Colonic mucosa (tissue), 4 donors: ENCODE measurements around the gene NDST1. TPM values are rescaled to one million over a fixed set of nuclear protein-coding genes. Genes with fewer than 3 reads are reported as not detected.

ENCODE experiments used
- DNase-seq: peaks from one replicate; pipeline ENCODE4 v3.0.0-alpha.2; 2020
- H3K27ac ChIP-seq: fragments of 200-600 bp; one replicate; pipeline ENCODE4 v1.8.0; 2021
- H3K27me3 ChIP-seq: fragments of 200-600 bp; one replicate; pipeline ENCODE4 v1.8.0; 2021
- H3K36me3 ChIP-seq: fragments of 200-600 bp; one replicate; pipeline ENCODE4 v1.8.0; 2021
- H3K4me1 ChIP-seq: fragments of 200-600 bp; one replicate; pipeline ENCODE4 v1.8.0; 2021; ENCODE audit warnings: mild to moderate bottlenecking
- H3K4me3 ChIP-seq: fragments of 200-600 bp; one replicate; pipeline ENCODE4 v1.8.0; 2021
- H3K9ac ChIP-seq, 2 donors: one replicate each; pipeline ENCODE4 v1.7.0; 2013; ENCODE audit warnings: control low read depth in 2 of 2, low read depth in 2 of 2, low read length in 2 of 2
- H3K9me3 ChIP-seq: fragments of 200-600 bp; one replicate; pipeline ENCODE4 v1.8.0; 2021
- CTCF ChIP-seq: fragments of 200-600 bp; IDR thresholded peaks from one replicate; pipeline ENCODE4 v1.8.0; 2022; ENCODE audit warnings: antibody characterized with exemption, mild to moderate bottlenecking
- intact Hi-C: fragments of 100-400 bp; cut with DNase I; formaldehyde crosslinking; loops from one replicate; pipeline ENCODE4 v1.14.1; 2022
- total RNA-seq, 2 donors: library from RNA; stranded (reverse); fragmentation: NEBNext Ultra II Directional in 1 of 2; extraction: Animal tissue kit (Norgen Biotek cat#: 25700) in 1 of 2; gene quantifications; one replicate each; pipeline ENCODE4 v1.2.1, GENCODE V29; 2021
- donor health status: healthy.
- donor health status: DM: no; HTN: no; CAD: no.
- donor health status: DM: no; HTN: no; CAD: no.

Gene NDST1
- total RNA-seq, 2 donors from 2014 or later: 37.4 to 51.3 TPM

- intact Hi-C loops: loop anchor here (5.0 kb wide), 1 partner anchor 66 kb away; no protein-coding TSS in a partner anchor
- H3K9me3 ChIP-seq: no peaks in the 10 kb centered on the region
- TF ChIP-seq CTCF: no peak
- no peaks in the 10 kb centered on the region for H3K4me1 ChIP-seq
- DNase-seq: no peak
- H3K9ac ChIP-seq: no peak overlapping the region
- no peaks in the 10 kb centered on the region for H3K27me3 ChIP-seq
- no peak overlapping the region for H3K4me3 ChIP-seq
- no peak overlapping the region for H3K27ac ChIP-seq
- no peaks in the 10 kb centered on the region for H3K36me3 ChIP-seq
Observed at GRCh38 chr5:150481708-150481965, 26.3 kb upstream of the NDST1 start.

GRCh38 chr5:150481972-150482406 is 25.9 kb upstream of the NDST1 start:
- Histone ChIP-seq H3K9me3 (no peaks in the 10 kb centered on the region), H3K27me3 (no peaks in the 10 kb centered on the region), H3K4me1 (no peaks in the 10 kb centered on the region), H3K36me3 (no peaks in the 10 kb centered on the region), H3K4me3 (no peak overlapping the region), H3K27ac (no peak overlapping the region), H3K9ac (no peak overlapping the region)
- DNase-seq: no peak
- TF ChIP-seq CTCF: no peak
- intact Hi-C loops: loop anchor here (5.0 kb wide), 1 partner anchor 65 kb away; no protein-coding TSS in a partner anchor

- no peaks in the 10 kb centered on the region for H3K36me3 ChIP-seq
- H3K9me3 ChIP-seq: no peaks in the 10 kb centered on the region
- intact Hi-C loops: loop anchor here (5.0 kb wide), 2 partner anchors 37 to 62 kb away; no protein-coding TSS in a partner anchor
- peak overlapping the region; percentile 89 for H3K27ac ChIP-seq
- H3K9ac ChIP-seq: peak overlapping the region; percentile 84 to 100
- TF ChIP-seq CTCF: no peak
- peak overlapping the region; percentile 93 for H3K4me3 ChIP-seq
- no peak for DNase-seq
- H3K4me1 ChIP-seq: peaks cover 15% of the 10 kb centered on the region
- H3K27me3 ChIP-seq: no peaks in the 10 kb centered on the region
Observed at GRCh38 chr5:150484964-150485692, 22.8 kb upstream of the NDST1 start.

- TF ChIP-seq CTCF: no peak
- no peaks in the 10 kb centered on the region for H3K9me3 ChIP-seq
- H3K4me1 ChIP-seq: peaks cover 16% of the 10 kb centered on the region
- peak overlapping the region; percentile 89 for H3K27ac ChIP-seq
- DNase-seq: peak; percentile 68
- H3K27me3 ChIP-seq: no peaks in the 10 kb centered on the region
- H3K9ac ChIP-seq: peak overlapping the region; percentile 84 to 100
- intact Hi-C loops: loop anchor here (5.0 kb wide), 1 partner anchor 36 kb away; no protein-coding TSS in a partner anchor
- H3K4me3 ChIP-seq: peak overlapping the region; percentile 93
- no peaks in the 10 kb centered on the region for H3K36me3 ChIP-seq
Observed at GRCh38 chr5:150485693-150486401, 22.1 kb upstream of the NDST1 start.

- DNase-seq: peak; percentile 68
- no peaks in the 10 kb centered on the region for H3K36me3 ChIP-seq
- TF ChIP-seq CTCF: no peak
- H3K9ac ChIP-seq: peak overlapping the region; percentile 87 to 100
- H3K9me3 ChIP-seq: no peaks in the 10 kb centered on the region
- intact Hi-C loops: loop anchor here (5.0 kb wide), 1 partner anchor 36 kb away; no protein-coding TSS in a partner anchor
- peak overlapping the region; percentile 93 for H3K4me3 ChIP-seq
- peak overlapping the region; percentile 89 for H3K27ac ChIP-seq
- H3K27me3 ChIP-seq: no peaks in the 10 kb centered on the region
- peaks cover 22% of the 10 kb centered on the region for H3K4me1 ChIP-seq
Observed at GRCh38 chr5:150486402-150487198, 21.3 kb upstream of the NDST1 start.
